NCI-H1092 treated with DMSO at 0.1 percent for 48 hours (cell line): ENCODE results near the gene OTOF.

Source experiments
- DNase-seq: peaks from one replicate; lab custom pipeline; 2025; lab: John Stamatoyannopoulos, UW

Gene OTOF

DNA sequence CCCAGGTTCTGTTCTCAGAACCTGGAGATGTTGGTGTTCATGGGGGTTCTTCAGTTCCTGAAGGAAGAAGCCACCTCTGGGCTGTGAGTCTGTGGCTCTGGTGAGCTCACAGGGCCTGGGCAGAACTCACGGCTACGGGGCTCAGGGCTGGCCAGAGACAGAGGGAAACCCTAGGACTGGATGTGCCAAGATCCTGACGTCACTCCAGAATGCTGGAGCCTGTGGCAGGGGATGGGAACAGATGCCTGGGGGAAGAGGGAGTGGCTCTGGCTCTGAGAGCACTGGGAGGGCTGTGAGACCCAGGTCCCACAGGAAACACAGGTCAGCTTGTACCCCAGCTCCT is at the start of gene OTOF:
Gene OTOF (minus strand): TSS at position 214 of the 343 bp plus-strand sequence.
- DNase-seq: no peak

DNA sequence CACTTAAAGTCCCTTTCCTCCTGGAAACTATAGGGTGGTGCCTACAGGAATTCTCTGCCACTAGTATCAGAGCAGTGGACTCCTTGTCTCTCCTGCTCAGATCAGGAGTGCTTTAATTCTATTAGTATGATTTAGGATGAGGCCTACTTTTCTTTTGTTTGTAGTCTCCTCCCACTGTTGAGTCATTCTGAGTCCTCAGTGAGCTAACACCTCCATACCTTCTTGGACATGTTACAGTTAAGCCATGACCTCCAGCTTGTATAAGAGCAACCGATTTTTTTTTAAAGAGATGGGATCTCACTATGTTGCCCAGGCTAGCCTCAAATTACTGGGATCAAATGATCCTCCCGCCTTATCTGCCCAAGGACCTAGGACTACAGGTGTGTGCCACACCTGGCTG is 48.7 kb upstream of the OTOF start:
- no peak for DNase-seq

DNA sequence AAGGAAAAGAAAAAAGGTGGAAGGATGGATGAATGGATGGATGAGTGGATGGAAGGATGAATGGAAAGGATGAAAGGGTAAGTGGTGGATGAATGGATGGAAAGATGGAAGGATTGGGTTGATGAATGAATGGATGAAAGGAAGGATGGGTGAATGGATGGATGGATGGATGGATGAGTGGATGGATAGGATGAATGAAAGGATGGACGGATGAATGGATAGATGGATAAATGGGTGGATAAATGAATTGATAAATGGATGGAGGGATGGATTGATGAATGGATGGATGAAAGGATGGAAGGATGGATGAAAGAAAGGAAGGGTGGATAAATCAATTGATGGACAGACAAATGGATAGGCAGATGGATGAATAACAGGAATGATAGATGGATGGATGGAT is 48.2 kb upstream of the OTOF start:
- no peak for DNase-seq

DNA sequence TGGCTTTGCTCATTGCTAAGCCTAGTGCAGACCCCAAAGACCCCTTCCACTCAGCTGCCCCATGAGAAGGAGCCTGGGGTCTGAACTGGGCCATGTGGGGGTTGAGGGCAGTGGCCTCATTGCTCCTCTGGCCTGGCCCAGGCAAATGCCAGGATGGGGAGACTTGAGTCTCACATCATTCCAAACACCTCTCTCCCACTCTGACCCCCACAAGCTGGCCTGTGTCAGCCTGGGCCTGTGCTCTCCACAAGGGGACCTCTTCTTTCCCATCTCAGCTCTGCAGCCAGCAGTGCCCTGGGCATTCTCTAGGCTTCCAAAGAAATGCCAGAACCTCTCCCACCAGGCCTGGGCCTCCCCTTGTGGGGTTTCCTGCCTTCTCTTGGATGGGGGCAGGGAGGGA is 45.8 kb upstream of the OTOF start:
- DNase-seq: no peak

DNA sequence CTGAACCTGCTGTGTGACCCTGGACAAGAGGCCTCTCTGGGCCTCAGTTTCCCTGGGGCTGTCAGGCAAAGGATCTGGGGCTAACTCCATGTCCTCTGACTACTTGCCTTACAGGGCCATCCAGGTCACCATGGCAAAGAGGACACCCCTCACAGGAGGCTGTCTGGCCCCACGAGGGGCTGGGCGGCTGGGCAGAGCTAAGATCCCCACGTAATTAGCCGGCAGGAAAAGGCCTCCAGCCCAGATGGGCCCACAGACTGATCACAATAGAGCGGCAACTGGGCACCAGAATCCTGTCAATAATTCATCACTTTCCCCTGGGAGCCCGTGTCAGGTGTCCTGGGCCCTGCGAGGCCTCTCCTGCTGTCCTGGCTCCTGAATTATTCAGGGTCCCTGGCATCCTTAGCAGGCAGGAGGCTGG is 44.8 kb upstream of the OTOF start:
- no peak for DNase-seq

DNA sequence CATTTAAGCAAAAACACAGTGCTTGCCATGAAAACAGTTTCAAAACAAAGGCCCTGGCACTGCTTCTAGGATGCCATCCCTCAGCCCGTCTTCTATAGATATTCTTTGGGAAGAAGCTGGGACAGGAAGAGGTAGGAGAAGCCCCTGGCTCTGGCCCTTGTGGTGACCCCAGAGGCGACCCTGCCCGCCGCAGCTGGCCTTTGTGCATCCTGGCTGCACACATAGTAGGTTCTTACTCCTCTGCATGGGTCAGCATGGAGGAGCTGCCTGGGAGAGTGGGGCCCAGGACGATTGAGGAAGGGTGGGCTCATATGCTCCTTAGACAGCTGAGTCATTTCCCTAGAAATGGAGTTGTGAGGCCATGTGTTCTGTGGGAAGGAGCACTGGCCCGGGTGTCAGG is 44.4 kb upstream of the OTOF start:
- DNase-seq: no peak

DNA sequence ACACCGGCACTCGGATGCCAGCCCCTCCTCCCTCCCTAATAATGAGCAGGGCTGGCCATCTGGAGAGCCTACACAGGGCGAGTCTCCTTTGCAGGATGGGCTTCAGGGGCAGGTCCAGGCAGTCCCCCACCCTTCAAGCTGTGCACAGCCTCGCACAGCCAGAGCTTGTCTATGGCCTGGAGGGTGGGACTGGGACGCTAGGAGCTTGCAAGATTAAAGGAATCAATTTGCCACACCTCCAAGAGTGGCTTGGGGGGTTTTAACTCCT is 43.9 kb upstream of the OTOF start:
- no peak for DNase-seq

DNA sequence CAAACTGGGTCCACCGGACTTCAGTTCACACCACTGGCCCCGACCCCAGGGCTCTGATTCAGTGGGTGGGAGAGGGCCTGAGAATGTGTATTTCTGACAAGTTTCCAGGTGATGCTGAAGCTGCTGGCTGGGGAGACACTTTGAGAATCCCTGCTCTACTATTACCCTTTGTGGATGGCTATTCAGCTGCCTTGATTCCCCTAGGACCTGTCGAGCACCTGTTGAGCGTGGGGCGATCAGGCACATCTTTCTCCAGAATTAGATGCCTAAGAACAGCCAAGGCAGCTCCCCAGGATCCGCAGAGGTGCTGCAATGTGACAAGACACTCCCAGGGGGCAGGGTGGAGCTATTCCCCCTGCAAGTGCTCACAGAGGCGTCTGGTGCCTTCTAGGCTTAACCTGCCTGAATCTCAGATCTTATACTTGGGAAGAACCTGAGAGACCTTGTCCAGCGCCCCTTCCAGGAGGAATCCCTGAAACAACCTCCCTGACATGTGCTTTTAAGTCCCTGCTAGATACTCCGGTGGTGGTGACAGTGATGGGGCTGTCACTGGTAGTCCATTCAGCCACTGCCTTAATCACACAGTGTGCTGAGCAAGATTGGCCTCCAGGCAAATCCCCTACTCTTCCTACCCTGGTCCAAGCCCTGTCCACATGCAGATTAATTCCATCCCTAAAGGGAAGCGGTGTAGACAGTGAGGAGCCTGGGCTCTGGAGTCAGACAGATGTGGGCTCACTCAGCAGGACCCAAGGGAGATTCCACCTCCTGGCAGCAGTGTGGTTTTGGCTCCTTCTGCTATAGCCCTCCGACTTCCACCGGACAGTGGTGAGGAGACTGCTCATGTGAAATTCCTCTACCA is 43.4 kb upstream of the OTOF start:
- peak; percentile 22 for DNase-seq

DNA sequence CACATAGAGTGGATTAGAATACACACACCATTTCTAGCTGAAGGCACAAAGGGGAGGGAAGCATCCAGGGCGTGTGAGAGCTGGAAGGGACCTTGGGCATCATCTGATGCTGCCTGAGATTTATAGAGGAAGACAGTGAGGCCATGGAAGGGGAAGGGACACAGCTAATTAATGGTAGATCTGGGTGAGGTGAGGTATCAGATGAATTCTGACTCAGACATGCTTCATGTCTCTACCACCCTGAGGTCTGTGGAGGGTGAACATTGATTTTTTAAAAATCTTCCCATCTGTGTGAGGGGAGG is 42.2 kb upstream of the OTOF start:
- no peak for DNase-seq

DNA sequence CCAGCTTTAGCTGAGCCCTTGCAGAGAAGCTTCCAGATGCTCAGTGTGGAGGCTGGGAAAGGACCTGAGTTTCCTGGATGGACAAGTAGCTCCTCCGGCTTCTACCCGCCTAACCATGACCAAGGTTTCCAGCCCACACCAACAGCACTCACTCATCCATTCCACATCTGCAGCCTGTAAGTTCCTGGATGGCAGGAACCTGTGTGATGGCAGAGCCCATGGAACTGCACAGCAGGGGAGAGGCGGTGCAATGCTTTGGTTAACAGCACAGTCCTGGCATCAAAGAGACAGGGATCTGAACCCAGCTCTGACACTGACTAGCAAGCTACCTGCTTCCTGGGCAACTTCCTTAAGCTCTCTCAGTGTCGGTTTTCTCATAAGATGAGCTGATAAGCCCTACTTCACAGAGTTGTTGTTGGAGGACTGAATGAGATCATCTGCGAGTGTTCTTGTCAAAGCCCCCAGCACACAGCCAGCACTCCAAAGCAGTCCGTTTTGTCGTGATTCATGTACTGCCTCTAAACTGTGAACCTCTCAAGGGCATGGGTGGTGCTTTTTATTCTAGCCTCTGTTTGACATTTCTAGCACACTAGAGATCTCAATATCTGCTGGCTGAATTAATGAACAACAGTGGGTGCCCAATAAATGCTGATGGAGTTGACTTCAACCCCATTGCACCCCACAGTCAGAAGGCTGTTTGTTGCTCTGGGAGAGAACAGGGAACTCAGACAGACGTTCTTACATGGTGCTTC is 41.6 kb upstream of the OTOF start:
- DNase-seq: no peak

DNA sequence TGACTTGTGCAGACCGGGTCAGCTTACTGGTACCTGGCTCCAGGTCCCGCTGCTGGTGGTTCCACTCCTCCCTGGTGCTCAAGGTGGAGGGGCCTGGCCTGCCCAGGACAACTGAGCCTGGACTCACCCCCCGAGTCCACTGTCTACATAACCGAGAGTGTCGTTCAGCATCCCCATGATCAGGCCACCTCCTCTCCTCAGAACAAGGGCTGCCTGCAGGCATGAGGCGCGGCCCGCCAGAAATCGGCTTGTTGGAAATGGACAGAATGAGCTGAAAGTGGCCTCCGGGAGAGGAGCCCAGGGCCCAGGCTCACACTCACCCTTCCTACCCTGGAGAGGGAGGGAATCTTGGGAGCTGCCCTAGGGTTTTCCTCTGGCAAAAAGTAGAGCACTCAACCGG is 38.9 kb upstream of the OTOF start:
- no peak for DNase-seq

DNA sequence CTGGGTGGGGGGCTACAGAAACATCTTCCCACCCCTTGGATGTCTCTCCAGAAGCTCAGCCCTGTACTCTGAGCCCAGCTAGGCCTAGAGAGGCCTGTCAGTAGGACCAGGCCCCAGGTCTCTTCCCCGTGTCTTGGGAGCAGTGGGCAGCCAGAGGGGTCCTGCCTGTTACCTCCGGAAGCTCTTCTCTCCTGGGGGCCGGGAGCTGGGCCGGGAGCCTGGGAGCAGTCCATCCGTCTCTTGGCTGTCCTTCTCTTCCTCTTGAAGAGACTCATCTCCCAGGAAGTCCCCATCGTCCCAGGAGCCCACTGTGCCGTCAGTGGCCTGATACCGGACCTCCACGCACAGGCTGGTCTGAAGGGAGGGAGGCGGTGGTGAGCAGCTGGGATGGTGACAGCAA is 38.3 kb upstream of the OTOF start:
- DNase-seq: no peak

DNA sequence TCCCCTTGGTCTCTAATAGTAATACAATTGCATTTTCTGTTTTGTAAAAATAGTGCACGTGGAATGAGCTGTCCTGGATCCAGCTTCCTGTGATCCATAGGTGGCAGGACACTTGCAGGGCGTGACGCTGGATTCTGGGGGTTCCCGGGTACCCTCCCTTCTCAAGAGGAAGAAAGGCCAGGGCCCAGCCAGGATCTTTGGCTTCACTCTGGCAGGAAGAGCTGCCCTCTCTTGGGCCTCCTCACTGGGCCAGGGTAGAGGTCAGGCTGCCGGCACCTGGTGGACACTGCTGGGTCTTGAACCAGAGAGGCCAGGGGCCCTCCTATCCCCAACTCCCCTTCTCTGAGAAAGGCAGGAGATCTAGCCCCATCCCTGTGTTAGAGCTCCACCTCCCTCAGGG is 37.8 kb upstream of the OTOF start:
- DNase-seq: no peak

DNA sequence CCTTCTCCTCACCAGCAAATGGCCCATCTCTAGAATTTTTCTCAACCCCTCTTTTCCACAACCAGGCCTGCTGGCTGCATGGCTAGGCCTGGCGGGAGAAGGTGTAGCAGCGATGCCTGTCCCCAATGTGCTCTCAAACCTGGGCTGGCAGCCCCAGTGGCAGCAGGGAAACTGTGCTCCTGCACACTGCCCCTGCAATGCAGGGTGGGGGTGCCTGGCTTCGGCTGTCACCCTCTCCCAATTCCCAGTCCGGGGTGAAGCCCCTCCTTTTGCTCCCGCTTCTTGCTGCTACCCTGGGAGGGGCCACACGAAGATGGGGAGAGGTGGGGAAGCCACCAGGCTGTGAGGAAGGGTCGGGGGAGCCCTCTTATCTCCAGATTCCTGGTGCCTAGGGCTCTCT is 36.1 kb upstream of the OTOF start:
- DNase-seq: no peak

DNA sequence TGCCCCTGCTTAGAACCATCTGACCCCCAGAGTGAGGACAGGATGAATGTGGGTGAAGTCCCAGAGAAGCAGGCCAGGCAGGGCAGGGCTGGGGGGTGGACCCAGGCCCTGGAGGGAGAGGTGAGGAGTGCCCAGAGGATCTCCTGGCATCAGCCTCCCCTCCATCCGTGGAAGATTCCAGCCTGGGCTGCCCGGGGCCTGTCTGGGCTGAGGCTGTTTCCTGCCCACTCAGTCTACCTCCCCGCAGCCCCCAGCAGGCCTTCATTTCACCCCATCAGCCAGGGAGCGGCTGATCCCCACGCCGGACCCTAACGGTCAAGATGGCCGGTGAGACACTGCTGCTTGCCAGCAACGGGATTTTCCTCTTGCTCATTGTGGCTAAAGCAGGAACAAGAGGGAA is 35.3 kb upstream of the OTOF start:
- no peak for DNase-seq

DNA sequence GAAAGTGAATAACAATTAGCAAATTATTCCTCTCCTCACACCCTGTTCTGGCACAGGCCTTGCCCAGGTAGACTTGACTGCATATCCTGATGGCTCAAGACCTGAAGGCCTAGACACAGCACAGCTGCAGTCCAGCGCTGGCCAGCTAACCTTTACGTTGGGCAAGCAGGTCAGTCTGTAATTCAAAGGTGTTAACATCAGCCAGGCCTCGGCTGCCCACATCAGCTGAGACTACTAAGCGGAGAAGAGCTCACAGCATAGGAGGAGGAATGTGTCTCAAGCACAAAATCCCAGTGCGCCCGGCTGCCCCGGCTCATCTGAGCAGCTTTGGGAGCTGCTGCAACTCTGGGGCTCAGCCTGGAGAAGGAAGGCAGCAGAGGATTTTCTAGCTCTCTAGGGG is 33.5 kb upstream of the OTOF start:
- no peak for DNase-seq

DNA sequence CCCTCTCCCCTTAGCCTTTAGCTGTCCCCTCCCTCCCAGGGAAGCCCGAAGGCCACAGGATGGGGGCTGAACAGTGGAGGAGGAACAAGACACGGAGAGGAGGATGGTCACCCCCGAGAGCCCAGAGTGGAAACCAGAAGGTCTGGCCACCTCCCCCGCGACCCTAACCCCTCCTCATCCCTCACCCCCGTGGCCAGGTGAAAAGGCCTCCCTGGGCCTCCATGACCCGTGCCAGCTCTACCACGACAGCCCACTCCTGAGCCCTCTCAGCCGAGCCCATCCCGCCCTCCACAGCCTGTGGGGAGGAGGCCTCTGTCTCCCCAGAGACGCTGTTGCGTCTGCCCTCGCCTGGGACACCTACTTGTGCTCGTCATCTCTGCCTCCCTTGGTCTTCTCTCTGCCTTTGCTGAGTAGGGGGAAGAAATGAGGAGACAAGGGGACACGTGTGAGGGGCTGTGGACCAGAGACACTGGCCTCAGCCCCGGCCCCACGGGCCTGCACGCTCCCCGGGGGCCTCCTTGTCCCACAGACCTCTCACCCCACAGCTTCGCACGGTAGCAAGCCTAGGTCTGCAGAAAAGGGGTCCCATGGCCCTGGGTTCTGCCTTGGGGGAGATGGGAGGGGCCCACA is 32.5 kb upstream of the OTOF start:
- no peak for DNase-seq

DNA sequence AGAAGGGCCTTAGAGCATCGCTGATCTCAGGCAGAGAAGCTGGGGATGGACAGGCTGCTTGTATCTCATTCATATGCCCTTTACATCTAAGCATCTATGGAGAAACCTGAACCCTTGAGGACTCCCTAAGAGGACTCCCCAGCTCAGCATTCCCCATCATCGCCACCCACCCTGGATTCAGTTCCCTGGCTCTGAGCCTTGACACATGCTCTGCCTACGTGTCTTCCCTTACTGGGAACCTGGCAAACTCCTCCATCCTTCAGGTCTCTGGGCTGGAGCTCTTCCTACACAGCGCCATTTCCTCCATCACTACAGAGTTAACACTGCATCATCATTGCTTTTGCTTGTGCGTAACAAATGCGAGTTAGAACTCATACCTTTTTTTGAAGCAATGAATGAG is 31.2 kb upstream of the OTOF start:
- DNase-seq: no peak

DNA sequence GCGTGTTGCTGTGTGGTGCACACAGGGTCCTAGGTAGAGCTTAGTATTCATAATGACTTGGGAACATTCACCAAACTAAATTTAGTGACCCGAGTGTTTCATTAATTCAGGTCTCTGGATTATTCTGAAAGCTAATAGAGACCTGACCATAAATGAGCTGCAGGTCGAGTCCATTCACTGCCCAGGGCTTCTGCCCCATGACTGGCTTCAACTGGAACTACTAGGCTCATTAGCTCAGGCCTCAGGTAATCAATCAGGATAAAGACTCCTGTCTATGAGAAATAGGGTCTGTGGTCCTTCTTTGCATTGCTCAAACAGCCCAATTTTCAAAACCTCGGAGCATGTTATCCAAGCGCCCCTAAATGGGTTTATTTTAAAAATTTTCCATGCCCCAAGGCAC is 30.0 kb upstream of the OTOF start:
- DNase-seq: no peak

DNA sequence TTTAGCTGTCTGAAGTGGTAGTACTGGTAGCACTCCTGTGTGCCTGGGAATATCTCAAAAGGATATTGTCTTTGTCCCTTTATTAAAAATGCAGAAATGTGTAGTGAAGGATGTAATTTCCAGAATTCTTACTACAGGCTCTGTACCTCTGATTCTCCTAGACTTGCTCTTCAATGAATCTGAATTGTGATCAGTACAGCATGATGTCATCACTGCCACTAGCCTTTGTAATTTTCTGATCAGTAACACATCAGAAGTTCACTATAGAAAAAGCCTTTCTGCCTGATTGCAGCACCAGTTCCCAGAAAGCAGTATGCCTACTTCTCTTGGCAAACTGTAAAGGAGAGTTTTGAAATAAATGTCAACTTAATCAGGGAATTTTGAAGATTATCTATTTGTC is 29.2 kb upstream of the OTOF start:
- DNase-seq: no peak

DNA sequence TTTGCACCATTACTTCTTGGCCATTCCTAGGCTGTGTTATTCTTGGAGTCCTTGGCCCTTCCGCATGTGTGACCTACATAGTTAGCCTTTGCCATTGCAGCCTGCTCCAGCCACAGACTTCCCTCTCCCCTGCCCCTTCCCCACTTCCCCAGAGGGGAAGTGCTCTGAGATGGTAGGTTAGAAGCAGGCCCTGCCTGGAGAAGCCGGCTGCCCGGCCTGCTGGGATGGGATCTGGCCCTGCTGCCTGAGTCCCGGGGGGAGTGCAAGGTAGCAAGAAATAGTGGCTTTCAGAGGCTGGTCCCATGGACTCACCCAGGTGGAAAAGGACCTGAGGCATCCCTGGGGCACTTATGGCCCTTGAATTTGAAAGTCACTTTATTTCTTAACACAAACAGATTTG is 28.4 kb upstream of the OTOF start:
- no peak for DNase-seq

DNA sequence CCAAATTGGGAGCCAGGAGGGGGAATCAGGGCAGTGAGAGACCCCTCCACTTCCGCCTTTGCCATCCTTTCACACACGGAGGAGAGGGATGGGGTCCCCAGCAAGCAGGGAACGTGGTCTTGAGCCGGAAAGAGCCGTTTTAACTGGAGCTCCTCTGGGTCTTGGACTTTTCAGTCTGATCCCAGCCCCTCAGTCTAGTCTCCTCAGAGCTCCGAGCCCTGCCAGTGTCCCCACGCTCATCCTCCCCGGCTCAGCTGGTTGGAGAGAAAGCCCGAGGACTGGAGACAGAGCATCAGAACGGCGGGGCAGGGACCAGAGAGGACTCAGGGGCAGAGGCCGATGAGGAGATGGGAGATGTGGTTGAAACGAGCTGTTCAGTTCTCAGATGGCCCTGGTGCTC is 26.1 kb upstream of the OTOF start:
- DNase-seq: no peak

DNA sequence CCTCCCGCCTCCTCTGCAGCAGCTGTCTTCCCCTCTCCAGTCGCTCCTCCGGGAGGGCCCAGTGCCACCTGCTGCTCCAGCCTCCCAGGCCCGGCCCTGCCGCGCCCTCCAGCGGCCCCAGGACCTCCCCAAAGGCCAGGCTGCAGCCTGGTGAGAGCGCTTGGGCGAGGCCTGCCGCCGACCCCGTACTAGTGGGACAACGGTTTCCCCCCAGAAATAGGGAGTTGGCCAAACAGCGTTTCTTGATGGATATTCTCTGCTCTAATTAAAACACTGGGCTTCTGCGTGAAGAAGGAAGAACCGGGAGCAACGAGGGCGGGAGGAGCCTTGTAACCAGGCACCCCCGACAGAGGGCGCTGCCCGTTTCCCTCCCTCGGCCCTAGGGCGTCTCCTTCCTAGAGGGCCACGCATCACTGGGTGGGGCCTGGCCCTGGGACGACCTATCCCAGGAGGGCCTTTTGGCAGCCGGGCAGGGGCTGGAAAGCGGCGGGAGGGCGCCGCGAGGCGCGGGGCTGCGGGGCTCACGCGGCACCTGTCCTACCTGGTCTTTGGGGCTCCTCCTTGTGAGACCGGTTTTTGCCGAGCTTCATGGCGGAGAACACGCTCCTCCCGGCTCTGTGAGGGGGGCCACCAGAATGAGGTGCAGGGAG is 25.4 kb upstream of the OTOF start:
- no peak for DNase-seq
